ENCODE data around the gene FBXW12. TPM values are rescaled to one million over a fixed set of nuclear protein-coding genes. Genes with fewer than 3 reads are reported as not detected.

The FBXW12 gene
- total and polyA plus RNA-seq, 2 donors (not counting 1 experiment from before 2014, with no cell fraction given), result not detected

- H3K9ac ChIP-seq (ENCODE audit: low read length), result no peak overlapping the region
- intact Hi-C loops (cut with micrococcal nuclease), result no loop called here
- TF ChIP-seq CTCF (IDR thresholded peaks at IDR 0.05) (no peak), EZH2 (IDR thresholded peaks at IDR 0.05; ENCODE audit: borderline replicate concordance, insufficient read depth, low read depth, low read length, poor library complexity, severe bottlenecking) (no peak)
- no peak for ATAC-seq (ENCODE audit: low read depth)
- no peaks in the 10 kb centered on the region for H4K20me1 ChIP-seq (ENCODE audit: control insufficient read depth, insufficient read depth, low read length, poor library complexity, severe bottlenecking)
- no peak overlapping the region for H3K4me3 ChIP-seq (ENCODE audit: control extremely low read depth in 1 of 5, extremely low read depth in 1 of 5, insufficient read depth in 1 of 5, low read depth in 2 of 5, low read length in 4 of 5)
- 88% methylated on average over 8 of the region's 8 CpGs for WGBS (ENCODE audit: insufficient coverage)
- H3K4me3 Mint-ChIP-seq, result no peak overlapping the region
- ChIA-PET CTCF (interaction anchor here (0.6 to 8.0 kb wide), 11 partner anchors 22 to 289 kb away, joined by 3 to 330 read pairs (median 9); partner anchors contain the start of genes CCDC51, PFKFB4, PLXNB1 and SHISA5), POLR2A (no interaction called here)
- H3K27ac Mint-ChIP-seq, result no peak overlapping the region
- peaks cover 7% of the 10 kb centered on the region for H3K27me3 Mint-ChIP-seq
- H3K79me2 ChIP-seq (ENCODE audit: control insufficient read depth, insufficient read depth, low read length), result no peaks in the 10 kb centered on the region
- no peak overlapping the region for H3K4me2 ChIP-seq (replicated peaks; ENCODE audit: low read depth, low read length, poor library complexity, severe bottlenecking)
- H2AFZ ChIP-seq (ENCODE audit: insufficient read depth, low read depth, low read length, poor library complexity, severe bottlenecking), result no peak overlapping the region
- no peaks in the 10 kb centered on the region for H3K4me1 ChIP-seq (ENCODE audit: control insufficient read depth in 2 of 2, insufficient read depth in 2 of 2, low read length in 2 of 2)
- H3K4me1 Mint-ChIP-seq, result no peaks in the 10 kb centered on the region
- no peak overlapping the region for H3K27ac ChIP-seq (ENCODE audit: low read length in 2 of 2)
- DNase-seq, result peak; percentile 0
- no peaks in the 10 kb centered on the region for H3K27me3 ChIP-seq (replicated peaks in 1 of 4; ENCODE audit: control extremely low read depth in 1 of 4, control insufficient read depth in 3 of 4, insufficient read depth in 4 of 4, low read length in 3 of 4)
- no peaks in the 10 kb centered on the region for H3K9me3 Mint-ChIP-seq (ENCODE audit: insufficient read depth)
- no peaks in the 10 kb centered on the region for H3K9me3 ChIP-seq (ENCODE audit: control extremely low read depth in 1 of 3, control insufficient read depth in 2 of 3, insufficient read depth in 1 of 3, low read length in 2 of 3)
- no peaks in the 10 kb centered on the region for H3K36me3 ChIP-seq (replicated peaks in 1 of 2; ENCODE audit: control extremely low read depth in 1 of 2, control insufficient read depth in 1 of 2, extremely low read depth in 1 of 2, insufficient read depth in 2 of 2, low read length in 1 of 2)
Measured at GRCh38 chr3:48402281-48402732, 30.3 kb downstream of the FBXW12 start.

GRCh38 chr3:48402907-48403306 is 30.9 kb downstream of the FBXW12 start:
- CTCF ChIA-PET, result interaction anchor here (0.6 to 8.0 kb wide), 6 partner anchors 32 to 717 kb away, joined by 3 to 330 read pairs (median 4); partner anchors contain the start of genes CCDC51, PFKFB4, PLXNB1 and TMA7
- no peak for TF ChIP-seq CTCF (IDR thresholded peaks at IDR 0.05)
- no peak for TF ChIP-seq EZH2 (IDR thresholded peaks at IDR 0.05; ENCODE audit: borderline replicate concordance, insufficient read depth, low read depth, low read length, poor library complexity, severe bottlenecking)
- H3K4me3 Mint-ChIP-seq, result no peak overlapping the region
- H3K9me3 Mint-ChIP-seq (ENCODE audit: insufficient read depth), result no peaks in the 10 kb centered on the region
- no peaks in the 10 kb centered on the region for H3K79me2 ChIP-seq (ENCODE audit: control insufficient read depth, insufficient read depth, low read length)
- intact Hi-C loops (cut with micrococcal nuclease), result no loop called here
- H3K4me2 ChIP-seq (replicated peaks; ENCODE audit: low read depth, low read length, poor library complexity, severe bottlenecking), result no peak overlapping the region
- no peaks in the 10 kb centered on the region for H3K36me3 ChIP-seq (replicated peaks in 1 of 2; ENCODE audit: control extremely low read depth in 1 of 2, control insufficient read depth in 1 of 2, extremely low read depth in 1 of 2, insufficient read depth in 2 of 2, low read length in 1 of 2)
- peaks cover 3% of the 10 kb centered on the region for H3K27me3 Mint-ChIP-seq
- no peaks in the 10 kb centered on the region for H3K4me1 ChIP-seq (ENCODE audit: control insufficient read depth in 2 of 2, insufficient read depth in 2 of 2, low read length in 2 of 2)
- no peaks in the 10 kb centered on the region for H3K27me3 ChIP-seq (replicated peaks in 1 of 4; ENCODE audit: control extremely low read depth in 1 of 4, control insufficient read depth in 3 of 4, insufficient read depth in 4 of 4, low read length in 3 of 4)
- H3K4me3 ChIP-seq (ENCODE audit: control extremely low read depth in 1 of 5, extremely low read depth in 1 of 5, insufficient read depth in 1 of 5, low read depth in 2 of 5, low read length in 4 of 5), result no peak overlapping the region
- no peak overlapping the region for H2AFZ ChIP-seq (ENCODE audit: insufficient read depth, low read depth, low read length, poor library complexity, severe bottlenecking)
- WGBS (ENCODE audit: insufficient coverage), result 91% methylated on average over 1 of the region's 3 CpGs
- no peak overlapping the region for H3K9ac ChIP-seq (ENCODE audit: low read length)
- no peak overlapping the region for H3K27ac ChIP-seq (ENCODE audit: low read length in 2 of 2)
- ATAC-seq (ENCODE audit: low read depth) (no peak), DNase-seq (no peak)
- no peaks in the 10 kb centered on the region for H4K20me1 ChIP-seq (ENCODE audit: control insufficient read depth, insufficient read depth, low read length, poor library complexity, severe bottlenecking)
- no peaks in the 10 kb centered on the region for H3K9me3 ChIP-seq (ENCODE audit: control extremely low read depth in 1 of 3, control insufficient read depth in 2 of 3, insufficient read depth in 1 of 3, low read length in 2 of 3)
- no peak overlapping the region for H3K27ac Mint-ChIP-seq
- POLR2A ChIA-PET, result no interaction called here
- no peaks in the 10 kb centered on the region for H3K4me1 Mint-ChIP-seq

Measured in B cell (primary cell).